HG02973 (cell line): ENCODE measurements around the gene SLC6A7.

ENCODE experiments used
- ATAC-seq: cut with Tn5 transposase; IDR thresholded peaks from one replicate; pipeline ENCODE4 v1.9.1; 2021; ENCODE audit warnings: moderate library complexity; ENCODE audit not compliant: unreplicated experiment

Gene SLC6A7

DNA sequence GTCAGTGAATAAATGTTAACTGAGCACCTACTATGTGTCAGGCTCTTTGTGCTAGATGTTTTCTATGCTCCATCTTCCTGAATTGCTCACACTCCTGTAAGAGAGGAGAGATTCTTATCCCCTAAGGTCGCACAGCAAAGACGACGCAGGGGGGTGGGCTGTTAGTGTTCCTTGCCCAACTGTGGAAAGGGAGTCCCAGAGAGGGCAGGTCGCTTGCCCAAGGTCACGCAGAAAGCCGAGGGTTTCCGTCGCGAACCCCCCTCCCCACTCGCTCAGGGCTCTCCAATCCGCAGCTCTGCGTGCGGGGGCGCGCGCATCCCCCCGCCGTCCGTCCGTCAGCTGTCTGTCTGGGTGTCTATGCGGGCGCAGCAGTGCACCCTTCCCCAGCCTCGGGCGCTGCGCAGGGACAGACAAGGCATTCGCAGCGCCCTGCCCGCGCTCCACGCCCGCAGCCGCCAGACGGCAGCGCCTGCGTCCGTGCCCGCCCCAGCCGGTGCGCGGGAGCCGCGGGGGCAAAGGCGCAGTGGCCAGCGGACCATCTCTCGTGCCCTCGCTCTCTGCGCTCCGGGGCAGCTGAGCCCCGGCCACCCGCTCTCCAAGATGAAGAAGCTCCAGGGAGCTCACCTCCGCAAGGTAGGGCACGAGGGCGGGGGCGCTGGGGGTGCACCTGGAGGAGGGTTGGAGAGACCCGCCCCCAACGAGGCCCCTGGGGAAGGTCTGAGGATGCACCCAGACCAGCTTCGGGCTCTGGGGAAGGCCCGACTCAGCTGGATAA, at the start of gene SLC6A7:
Gene SLC6A7 (plus strand): TSS at position 335 of the 775 bp plus-strand sequence. CDS start 266 bp downstream, at position 601.
- ATAC-seq, result no peak

DNA sequence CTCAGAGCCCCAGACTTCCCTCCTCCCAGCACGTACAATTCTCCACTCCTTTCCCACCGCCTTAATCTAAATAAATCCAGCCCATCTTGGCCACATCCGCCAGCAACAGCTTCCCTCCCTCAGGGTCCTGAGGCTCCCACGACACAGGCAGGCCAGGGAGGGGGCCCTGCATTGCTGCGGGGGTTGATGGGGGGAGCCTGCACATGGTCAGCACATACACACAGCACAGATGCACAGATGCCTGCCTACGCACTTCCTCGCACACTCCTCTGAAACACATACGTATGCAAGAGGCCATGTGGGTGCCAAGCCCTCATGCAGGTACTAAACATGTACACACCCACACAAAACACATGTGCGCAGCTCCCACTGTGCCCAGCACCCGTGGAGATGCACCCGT, 49.0 kb upstream of the SLC6A7 start:
- no peak for ATAC-seq

DNA sequence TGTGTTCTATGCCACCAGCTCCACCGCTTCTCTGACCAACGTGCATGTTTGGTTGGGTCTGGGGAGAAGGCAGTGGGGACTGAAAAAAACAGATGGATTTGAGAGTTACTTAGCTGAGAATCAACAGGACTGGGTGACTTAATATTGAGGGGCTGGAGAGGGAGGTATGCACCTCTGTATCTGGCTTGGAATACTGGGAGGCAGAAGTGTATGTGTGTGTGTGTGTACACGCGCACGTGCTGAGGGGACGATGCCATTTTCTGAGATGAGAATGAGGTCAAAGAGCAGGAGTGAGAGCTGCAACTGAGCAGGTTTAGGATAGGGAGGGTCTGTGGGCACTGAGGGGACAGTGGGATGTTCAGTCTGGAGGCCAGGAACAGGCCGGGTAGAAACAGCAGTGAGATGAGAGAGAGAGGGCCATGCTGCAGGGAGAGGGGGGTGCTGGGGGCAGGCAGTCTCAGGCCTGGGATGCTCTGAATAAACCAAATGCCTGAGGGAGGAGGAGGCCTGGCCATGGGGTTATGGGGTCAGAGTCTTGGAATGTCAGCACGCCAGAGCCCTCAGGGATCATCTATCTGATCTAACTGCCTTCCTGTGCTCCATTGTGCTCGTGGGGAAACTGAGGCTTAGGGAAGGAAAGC, 48.2 kb upstream of the SLC6A7 start:
- no peak for ATAC-seq

DNA sequence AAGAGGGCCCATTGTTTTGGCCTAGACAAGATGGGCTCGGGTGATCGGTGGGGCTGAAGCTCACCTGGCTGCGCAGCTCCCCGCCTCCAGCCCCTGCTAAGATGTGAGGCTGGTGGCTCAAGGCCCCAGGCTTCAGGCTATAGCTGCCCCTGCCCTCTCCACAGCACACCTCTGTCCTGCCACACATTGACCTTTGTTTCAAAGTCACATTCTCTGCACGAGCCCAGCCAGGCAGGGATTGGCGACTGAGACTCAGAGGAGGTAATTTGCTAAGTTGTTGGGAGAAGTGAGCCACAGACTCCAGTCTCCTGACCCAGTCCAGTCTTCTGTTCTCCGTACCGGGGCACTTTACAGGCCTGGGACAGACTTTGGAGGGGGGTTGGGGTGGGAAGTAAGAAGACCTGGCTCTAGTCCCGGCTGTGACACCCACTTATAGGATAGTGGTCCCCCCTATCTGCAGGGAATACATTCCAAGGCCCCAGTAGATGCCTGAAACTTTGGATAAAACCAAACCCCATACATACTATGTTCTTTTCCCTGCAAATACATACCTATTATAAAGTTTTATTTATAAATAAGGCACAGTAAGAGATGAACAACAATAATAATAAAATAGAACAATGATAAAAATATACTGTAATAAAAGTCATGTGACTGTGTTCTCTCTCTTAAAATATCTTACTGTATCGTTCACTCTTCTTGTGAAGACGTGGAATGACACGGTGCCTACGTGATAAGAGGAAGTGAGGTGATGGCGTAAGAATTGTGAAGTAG, 47.5 kb upstream of the SLC6A7 start:
- no peak for ATAC-seq

DNA sequence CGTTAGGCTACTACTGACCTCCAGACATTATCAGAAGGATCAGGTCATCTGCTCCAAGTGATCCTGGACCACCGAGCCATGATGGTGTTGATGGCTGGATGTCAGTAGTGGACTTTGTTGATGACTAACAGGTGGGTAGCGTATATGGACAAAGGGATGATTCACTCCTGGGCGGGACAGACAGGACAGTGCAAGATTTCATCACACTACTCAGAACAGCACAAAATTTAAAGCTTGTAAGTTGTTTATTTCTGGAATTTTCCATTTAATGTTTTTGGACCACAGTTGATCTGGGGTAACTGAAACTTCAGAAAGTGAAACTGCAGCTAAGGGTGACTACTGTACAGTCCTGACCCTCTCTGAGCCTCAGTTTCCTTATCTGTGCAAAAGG, 46.9 kb upstream of the SLC6A7 start:
- ATAC-seq, result no peak

DNA sequence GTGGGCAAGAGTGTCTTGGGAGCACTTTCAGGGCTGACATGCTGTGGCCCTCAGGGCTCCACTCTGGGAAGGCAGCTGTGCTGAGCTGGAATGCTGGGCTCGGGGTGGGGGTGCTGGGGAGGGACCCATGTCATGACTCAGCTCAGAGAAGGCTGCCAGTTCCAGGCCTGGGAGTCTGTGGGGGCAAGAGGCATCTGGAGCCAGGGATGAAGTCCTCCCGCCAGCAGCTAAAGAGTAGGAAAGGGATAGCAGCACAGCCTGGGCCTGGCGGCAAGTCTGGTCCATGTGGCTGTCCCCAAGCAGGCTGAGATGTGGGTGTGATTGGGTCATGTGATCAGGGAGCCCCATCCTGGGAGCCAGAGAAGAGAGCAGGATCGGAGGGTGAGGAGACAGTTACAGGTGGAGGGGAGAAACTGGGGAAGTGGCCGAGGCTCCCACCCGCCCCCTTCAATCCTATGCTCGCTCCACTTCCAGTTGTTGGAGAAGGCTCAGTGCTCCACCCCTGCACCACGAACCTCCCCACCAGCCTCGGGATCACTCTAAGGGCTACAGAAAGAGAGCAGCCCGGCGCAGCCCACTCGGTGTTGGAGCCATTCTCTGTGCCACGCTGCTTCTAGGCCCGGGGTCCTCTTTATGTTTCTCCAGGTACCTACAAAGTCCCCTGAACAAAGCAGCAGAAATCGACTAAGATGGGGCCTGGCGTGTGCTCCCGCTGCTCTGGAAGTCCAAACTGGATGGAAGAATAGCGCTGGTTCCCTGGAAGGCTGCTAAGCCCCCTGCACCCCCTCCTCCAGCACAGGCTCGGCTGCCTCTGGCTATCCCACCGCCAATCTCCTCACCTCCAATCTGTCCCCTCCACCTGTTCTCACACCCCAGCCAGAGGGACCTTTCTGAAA, 46.3 kb upstream of the SLC6A7 start:
- ATAC-seq, result no peak

DNA sequence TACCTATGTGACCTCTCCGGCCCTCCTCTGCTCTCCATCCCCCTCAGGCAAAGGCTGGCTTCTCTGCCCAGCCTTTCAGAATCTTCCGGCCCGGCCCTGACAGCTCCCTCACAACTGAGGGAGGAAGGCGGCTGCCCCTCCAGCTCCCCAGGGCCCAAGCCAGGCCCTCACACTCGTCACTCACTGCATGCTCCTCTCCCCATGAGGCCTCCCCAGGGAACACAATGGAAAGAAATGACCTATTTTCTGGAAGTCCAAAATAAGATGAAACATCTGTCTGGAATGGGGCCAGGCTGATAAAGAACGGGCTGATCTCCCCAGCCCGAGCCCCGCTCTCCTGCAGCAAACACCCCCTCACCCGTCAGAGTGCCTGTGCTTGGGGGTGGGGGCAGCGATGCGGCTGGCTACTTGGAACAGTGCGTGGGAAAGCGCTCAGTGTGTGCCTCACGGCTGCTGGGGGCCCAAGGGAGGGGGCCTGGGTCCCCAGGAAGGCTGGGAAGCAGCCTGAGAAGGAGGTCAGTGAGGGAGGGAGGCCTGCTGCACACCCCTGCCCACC, 45.5 kb upstream of the SLC6A7 start:
- no peak for ATAC-seq

DNA sequence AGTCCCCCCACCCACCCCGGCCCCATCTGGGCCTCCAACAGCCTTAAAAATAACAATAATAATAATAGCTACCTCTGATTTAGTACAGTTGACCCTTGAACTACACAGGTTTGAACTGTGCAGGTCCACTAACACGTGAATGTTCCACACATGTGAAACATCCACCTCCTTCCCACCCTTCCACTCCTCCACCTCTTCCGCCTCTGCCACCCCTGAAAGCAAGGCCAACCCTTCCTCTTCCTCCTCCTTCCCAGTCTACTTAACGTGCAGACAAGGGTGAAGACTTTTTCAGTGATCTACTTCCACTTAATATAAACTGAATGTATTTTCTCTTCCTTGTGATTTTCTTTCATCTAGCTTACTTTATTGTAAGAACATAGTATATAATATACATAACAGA, 45.0 kb upstream of the SLC6A7 start:
- no peak for ATAC-seq

DNA sequence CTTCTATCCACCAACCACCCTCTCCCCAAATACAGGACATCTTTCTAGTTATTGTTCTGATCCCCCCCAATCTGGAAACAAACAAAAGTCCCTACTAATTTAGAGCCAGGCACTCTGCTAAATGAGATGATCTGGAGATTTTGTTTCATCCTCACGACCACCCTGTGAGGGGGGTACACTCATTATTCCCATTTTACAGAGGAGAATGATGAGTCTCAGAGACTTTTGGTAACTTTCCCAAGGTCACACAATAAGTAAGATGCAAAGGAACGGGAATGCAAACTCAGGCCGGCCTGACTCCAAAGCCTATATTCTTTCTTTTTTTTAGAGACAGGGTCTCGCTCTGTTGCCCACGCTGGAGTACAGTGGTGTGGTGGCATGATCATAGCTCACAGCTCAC, 43.6 kb upstream of the SLC6A7 start:
- ATAC-seq, result no peak

DNA sequence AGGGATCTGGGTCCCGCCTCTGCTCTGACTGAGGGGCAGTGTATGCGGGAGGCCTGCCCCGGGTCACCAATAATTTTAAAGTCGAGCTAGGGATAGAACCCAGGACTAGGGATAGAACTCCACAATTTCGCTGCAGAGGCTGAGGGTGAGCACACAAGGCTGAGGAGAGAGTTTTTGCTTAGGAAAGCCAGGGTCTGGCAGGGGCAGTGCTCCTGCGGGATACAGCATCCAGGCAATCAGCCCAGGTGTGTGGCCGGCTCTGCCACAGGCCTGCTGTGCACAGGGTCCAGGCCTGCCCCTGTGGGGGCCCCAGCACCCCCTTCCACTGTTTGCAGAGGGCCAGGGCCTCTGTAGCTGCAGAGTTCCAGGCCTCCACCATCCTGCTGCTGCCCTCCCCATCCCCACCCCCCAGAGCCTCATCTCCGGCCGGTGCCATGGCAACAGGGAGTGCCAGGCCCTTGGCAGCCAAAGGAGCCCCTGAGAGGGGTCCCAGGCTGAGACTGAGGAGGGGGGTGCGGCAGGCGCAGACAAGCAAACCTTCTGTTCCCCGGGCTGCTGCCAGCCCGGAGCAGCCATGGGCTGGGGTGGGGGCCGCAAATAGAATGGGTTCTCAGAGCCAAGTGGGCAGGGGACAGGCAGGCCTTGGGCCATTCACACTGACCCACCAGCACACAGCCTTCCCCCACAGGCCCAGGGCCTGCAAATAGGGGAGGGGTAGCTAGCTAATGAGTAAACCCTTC, 42.8 kb upstream of the SLC6A7 start:
- no peak for ATAC-seq

DNA sequence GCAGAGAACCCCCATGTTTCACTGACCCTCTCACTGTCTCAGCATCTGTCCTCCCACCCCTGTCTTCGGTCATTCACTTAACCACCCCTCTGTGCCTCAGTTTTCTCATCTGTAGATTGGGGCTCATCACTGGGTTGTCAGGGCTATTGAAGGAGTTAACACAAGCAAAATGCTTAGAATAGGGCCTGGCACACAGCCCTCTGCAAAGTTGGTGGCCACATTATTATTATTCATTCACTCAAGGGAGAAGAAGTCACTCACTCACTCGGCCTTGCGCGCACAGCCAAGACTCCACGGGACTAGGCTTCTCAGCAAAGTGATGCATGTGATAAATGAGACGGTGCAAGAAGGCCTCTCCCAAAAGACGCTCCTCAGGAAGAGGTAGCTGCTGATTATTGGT, 42.2 kb upstream of the SLC6A7 start:
- no peak for ATAC-seq

DNA sequence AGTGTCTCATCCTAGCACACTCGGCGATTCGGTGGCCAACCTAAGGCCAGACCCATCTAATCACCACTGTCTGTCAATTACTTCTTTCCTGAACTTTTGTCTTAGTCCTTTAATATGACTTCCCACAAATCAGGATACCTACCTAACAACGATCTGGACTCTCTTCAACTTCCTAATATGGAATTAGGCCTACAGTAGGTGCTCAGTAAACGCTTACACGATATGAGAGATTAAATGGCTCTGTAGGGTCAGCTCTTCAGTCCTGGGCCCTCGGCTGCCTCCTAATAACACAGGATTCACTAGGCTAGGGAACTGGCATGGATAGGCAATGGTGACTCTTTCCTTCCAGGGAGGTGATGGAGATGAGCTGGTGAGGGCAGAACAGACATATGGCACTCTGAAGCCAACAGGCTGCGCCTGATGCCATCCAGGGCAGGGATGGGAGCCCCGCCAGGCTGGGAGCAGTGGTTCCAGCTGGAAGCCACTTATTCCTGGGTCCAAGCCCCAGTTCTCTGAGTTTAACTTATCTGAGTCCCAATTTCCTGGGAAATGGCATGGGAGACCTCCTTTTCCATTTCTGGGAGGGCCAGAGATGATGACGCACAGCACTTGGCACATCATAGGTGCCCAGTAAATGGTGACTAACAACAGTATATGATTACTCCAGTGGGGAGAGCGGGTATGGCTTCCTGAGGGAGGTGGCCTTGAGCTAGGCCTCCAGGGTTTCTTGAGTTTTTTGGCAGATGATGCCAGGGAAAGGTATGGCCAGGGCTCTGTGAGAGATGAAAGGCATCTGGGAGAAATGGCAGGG, 41.5 kb upstream of the SLC6A7 start:
- ATAC-seq, result no peak

DNA sequence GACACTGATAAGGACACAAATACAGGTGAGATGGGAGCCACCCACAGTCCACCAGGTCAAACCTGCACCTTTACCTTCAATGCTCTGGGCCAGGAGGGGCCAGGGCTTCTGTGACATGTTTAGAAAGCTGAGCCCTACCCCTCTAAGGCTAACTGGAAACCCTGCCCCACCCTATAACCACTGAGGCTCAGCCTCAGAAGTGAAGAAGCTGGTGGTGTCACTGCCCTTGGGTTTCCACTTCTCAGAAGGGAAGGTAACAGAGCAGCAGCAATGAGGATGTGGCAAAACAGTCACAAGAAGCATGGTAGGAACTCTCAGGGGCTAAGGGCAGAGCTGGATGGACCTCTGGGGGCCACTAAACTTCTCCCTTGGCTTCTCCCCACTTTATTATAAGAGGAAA, 40.2 kb upstream of the SLC6A7 start:
- ATAC-seq, result no peak

DNA sequence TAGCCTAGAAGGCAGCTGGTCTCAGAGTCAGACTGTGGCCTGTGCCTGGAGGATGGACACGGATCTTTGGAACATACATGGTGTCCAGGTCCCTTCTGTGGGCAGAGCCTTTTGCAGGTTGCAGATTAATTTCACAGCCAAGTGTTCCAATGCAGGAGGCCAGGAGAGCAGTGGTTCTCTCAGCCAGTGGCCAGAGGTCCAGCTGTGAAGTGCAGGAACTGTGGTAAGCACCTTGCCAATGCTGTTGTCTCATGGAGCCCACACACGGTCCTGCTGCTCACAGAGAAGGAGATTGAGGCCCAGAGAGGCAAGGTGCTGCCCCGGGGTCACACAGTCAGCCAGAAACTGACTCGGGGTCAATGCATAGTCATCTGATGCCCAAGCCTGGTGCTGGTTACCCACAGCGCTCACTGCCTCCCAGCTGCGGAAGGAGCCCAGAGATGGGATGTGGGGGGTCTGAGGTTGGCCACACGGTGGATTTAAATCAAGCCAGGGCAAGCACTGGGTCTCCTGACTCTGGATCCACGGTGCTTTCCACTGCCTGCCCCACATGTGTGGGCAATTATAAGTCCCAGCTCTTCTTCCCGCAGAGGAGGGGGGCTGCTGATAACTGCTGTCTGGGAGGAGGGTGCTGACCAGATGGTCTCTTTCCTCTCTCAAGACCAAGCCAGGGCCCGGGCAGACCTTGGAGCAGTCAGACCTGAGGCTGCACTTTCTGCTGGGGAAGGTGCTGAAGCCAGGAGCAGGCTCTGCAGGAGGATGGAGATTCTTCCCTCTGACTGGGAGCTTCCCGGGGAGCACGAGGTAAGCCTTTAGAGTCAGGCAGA, 37.0 kb upstream of the SLC6A7 start:
- no peak for ATAC-seq

DNA sequence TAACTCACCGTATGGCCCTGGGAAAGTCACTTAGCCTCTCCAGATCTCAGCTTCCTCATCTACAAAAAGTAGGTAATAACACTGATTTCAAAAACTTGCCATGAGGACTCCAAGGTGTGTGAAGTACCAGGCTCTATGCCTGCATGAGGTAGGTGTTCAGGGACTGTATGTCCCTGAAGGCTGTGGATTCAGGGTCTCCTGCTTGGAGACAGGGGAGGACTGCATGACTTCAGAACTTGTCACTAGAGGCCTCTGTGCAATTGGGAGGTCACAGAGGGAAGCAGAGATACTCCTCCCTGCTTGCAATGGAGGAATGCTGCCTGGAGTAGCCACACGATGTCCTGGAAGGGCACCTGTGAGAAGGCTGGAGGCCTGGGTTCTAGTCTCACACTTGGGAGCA, 36.4 kb upstream of the SLC6A7 start:
- ATAC-seq, result no peak

DNA sequence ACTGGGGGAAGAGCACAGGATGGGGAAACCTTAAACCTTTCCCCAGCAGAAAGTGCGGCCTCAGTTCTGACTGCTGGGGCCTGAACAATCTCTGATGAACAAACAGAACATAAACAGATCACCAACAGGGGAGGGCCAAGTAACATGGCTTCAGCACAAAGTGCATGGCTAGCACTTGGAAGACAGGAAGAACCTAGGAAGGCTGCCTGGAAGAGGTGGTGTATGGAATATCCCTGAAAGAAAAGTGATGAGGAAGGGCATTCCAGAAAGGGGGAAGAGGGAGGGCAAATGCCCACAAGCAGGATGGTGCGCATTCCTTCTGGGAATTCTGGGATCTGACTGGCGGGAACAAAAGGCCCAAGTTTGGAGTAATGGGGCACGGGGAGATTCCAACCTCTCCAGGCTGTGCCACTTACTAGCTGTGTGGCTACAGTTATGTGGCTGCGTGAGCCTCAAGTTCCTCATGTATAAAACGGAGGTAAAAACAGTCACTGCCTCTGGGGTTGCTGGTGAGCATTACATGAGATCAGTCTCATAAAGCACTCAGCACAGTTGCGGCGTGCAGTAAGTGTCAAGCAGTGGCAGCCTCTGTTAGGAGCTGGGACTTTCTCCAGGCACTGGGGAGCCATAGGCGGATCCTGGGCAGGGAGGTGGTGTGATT, 35.8 kb upstream of the SLC6A7 start:
- ATAC-seq, result no peak

DNA sequence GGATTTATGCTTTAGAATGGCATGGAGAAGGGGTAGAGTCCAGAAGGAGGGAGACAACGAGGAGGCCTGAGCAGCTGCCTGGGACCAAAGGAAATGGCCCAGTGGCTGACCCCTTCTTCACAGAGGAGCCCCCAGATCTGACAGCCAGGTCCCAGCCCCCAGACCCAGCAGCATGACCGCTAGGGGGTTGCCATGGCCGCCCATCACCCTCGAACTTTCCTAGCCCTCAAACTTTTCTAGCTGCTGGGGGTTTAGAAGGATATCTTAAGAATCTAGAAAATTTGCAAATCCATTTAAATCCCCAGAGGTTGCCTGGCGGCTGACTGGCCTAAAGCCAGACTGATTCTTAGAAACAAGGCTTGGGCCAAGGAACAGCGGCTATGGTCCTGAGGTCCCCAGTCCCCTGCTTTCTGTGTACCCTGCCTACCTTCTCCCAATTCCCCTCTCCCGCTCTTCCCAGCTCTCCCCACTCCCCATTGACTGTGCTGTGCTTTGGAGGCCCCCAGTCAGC, 35.2 kb upstream of the SLC6A7 start:
- no peak for ATAC-seq
